HepG2 (cell line): ENCODE data around the gene TSTD1. TPM values are rescaled to one million over a fixed set of nuclear protein-coding genes. Genes with fewer than 3 reads are reported as not detected.

Experiments used
- KAT7 ChIP-seq: IDR thresholded peaks from 2 replicates; pipeline ENCODE4 v1.6.1; 2018; ENCODE audit warnings: borderline replicate concordance, missing compliant biosample characterization
- MED1 ChIP-seq: sonication (generic); formaldehyde crosslinking; IDR thresholded peaks from 2 replicates; pipeline ENCODE4 v1.4.0; 2020; ENCODE audit warnings: missing genetic modification reagents
- MIER2 ChIP-seq: IDR thresholded peaks from 2 replicates; pipeline ENCODE4 v1.6.1; 2016; ENCODE audit warnings: missing biosample characterization, missing genetic modification reagents
- MZF1 ChIP-seq: sonication (generic); formaldehyde crosslinking; IDR thresholded peaks from 2 replicates; pipeline ENCODE4 v1.8.1; 2023; ENCODE audit warnings: mild to moderate bottlenecking, missing genetic modification reagents, borderline replicate concordance
- PHF20 ChIP-seq: sonication (generic); formaldehyde crosslinking; IDR thresholded peaks from 2 replicates; pipeline ENCODE4 v1.5.0; 2020; ENCODE audit warnings: mild to moderate bottlenecking, missing genetic modification reagents
- PHF8 ChIP-seq: sonication (generic); formaldehyde crosslinking; IDR thresholded peaks from 2 replicates; pipeline ENCODE4 v1.5.0; 2020; ENCODE audit warnings: missing genetic modification reagents
- RFXANK ChIP-seq: IDR thresholded peaks from 2 replicates; pipeline ENCODE4 v1.6.1; 2016
- TBX3 ChIP-seq: fragments of 450-650 bp; IDR thresholded peaks from 2 replicates; pipeline ENCODE4 v1.6.1; 2017; ENCODE audit warnings: antibody characterized with exemption, mild to moderate bottlenecking, inconsistent platforms, borderline replicate concordance
- THAP7 ChIP-seq: sonication (generic); formaldehyde crosslinking; IDR thresholded peaks from 2 replicates; pipeline ENCODE4 v1.8.1; 2023; ENCODE audit warnings: mild to moderate bottlenecking, missing genetic modification reagents
- TSC22D2 ChIP-seq: sonication (generic); formaldehyde crosslinking; IDR thresholded peaks from 2 replicates; pipeline ENCODE4 v1.5.1; 2020; ENCODE audit warnings: missing genetic modification reagents, mild to moderate bottlenecking, borderline replicate concordance
- ZKSCAN1 ChIP-seq: fragments of 150-350 bp; IDR thresholded peaks from 2 replicates; pipeline ENCODE4 v1.6.1; 2014; ENCODE audit warnings: low read length
- ZNF101 ChIP-seq: sonication (generic); formaldehyde crosslinking; IDR thresholded peaks from 2 replicates; pipeline ENCODE4 v1.4.0; 2020; ENCODE audit warnings: mild to moderate bottlenecking, low read depth, missing genetic modification reagents, borderline replicate concordance
- ZNF460 ChIP-seq: sonication (generic); formaldehyde crosslinking; IDR thresholded peaks from 2 replicates; pipeline ENCODE4 v1.5.1; 2020; ENCODE audit warnings: missing genetic modification reagents, mild to moderate bottlenecking, borderline replicate concordance
- ZNF652 ChIP-seq: IDR thresholded peaks from 2 replicates; pipeline ENCODE4 v1.6.1; 2016; ENCODE audit warnings: low read depth, borderline replicate concordance
- ZNF670 ChIP-seq: sonication (generic); formaldehyde crosslinking; IDR thresholded peaks from 2 replicates; pipeline ENCODE4 v1.8.0; 2022; ENCODE audit warnings: mild to moderate bottlenecking, missing genetic modification reagents, borderline replicate concordance
- polyA plus RNA-seq, 8 experiments: library from polyadenylated mRNA; depleted of rRNA in 3 of 8; stranded (reverse) in 7 of 8; unstranded in 1 of 8; fragments of >200 nt; fragmentation: Illumina TruSeq in 4 of 8; extraction: Trizol in 4 of 8; gene quantifications; 2 replicates each; pipeline versions ENCODE4 v1.2.1 to v1.2.3, GENCODE V29; 2011 to 2016; ENCODE audit warnings: low read depth in 4 of 8, missing spikeins in 1 of 8, mixed read lengths in 1 of 8; ENCODE audit not compliant: insufficient read depth in 1 of 8
- total RNA-seq, 5 experiments: library from RNA; depleted of rRNA; stranded (reverse); fragments of >200 nt; fragmentation: Illumina TruSeq; extraction: Trizol; gene quantifications; 2 replicates each; pipeline ENCODE4 v1.2.3, GENCODE V29; 2016; ENCODE audit warnings: low read depth in 1 of 5
- TF ChIP-seq, protein P1 (sequence below): sonication (generic); formaldehyde crosslinking; IDR thresholded peaks from 2 replicates; pipeline ENCODE4 v1.9.0; 2022; ENCODE audit warnings: missing genetic modification reagents, mild to moderate bottlenecking, borderline replicate concordance
- TF ChIP-seq, protein P2 (sequence below): sonication (generic); formaldehyde crosslinking; IDR thresholded peaks from 2 replicates; pipeline ENCODE4 v1.5.1; 2020; ENCODE audit warnings: mild to moderate bottlenecking, missing genetic modification reagents, moderate library complexity
- TF ChIP-seq, protein P3 (sequence below): IDR thresholded peaks from 2 replicates; pipeline ENCODE4 v1.6.1; 2016; ENCODE audit warnings: missing compliant biosample characterization, missing genetic modification reagents, borderline replicate concordance

TSTD1 gene
- total and polyA plus RNA-seq, 2 of the 13 experiments (the other 11 are each of a cell fraction or from before 2014, with no cell fraction given), result 0.15 to 0.31 TPM

- TF ChIP-seq, protein P1, sequence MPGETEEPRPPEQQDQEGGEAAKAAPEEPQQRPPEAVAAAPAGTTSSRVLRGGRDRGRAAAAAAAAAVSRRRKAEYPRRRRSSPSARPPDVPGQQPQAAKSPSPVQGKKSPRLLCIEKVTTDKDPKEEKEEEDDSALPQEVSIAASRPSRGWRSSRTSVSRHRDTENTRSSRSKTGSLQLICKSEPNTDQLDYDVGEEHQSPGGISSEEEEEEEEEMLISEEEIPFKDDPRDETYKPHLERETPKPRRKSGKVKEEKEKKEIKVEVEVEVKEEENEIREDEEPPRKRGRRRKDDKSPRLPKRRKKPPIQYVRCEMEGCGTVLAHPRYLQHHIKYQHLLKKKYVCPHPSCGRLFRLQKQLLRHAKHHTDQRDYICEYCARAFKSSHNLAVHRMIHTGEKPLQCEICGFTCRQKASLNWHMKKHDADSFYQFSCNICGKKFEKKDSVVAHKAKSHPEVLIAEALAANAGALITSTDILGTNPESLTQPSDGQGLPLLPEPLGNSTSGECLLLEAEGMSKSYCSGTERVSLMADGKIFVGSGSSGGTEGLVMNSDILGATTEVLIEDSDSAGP (CRISPR knock-in tag), result no peak; the same call in 1 of the 2 replicates
- peak; percentile 9 for TF ChIP-seq PHF8
- TF ChIP-seq ZNF460 (CRISPR knock-in tag), result no peak
- TF ChIP-seq TBX3, result peak; percentile 87
- 0 out of 2 replicates have a peak, but pooled peaks have one; percentile 37 for TF ChIP-seq MIER2
- peak; percentile 46; the same call in 1 of the 2 replicates for TF ChIP-seq MED1 (CRISPR knock-in tag)
- no peak for TF ChIP-seq ZNF101 (CRISPR knock-in tag)
- TF ChIP-seq, protein P2, sequence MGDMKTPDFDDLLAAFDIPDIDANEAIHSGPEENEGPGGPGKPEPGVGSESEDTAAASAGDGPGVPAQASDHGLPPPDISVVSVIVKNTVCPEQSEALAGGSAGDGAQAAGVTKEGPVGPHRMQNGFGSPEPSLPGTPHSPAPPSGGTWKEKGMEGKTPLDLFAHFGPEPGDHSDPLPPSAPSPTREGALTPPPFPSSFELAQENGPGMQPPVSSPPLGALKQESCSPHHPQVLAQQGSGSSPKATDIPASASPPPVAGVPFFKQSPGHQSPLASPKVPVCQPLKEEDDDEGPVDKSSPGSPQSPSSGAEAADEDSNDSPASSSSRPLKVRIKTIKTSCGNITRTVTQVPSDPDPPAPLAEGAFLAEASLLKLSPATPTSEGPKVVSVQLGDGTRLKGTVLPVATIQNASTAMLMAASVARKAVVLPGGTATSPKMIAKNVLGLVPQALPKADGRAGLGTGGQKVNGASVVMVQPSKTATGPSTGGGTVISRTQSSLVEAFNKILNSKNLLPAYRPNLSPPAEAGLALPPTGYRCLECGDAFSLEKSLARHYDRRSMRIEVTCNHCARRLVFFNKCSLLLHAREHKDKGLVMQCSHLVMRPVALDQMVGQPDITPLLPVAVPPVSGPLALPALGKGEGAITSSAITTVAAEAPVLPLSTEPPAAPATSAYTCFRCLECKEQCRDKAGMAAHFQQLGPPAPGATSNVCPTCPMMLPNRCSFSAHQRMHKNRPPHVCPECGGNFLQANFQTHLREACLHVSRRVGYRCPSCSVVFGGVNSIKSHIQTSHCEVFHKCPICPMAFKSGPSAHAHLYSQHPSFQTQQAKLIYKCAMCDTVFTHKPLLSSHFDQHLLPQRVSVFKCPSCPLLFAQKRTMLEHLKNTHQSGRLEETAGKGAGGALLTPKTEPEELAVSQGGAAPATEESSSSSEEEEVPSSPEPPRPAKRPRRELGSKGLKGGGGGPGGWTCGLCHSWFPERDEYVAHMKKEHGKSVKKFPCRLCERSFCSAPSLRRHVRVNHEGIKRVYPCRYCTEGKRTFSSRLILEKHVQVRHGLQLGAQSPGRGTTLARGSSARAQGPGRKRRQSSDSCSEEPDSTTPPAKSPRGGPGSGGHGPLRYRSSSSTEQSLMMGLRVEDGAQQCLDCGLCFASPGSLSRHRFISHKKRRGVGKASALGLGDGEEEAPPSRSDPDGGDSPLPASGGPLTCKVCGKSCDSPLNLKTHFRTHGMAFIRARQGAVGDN (CRISPR knock-in tag), result peak; percentile 90
- peak; percentile 43; the same call in 1 of the 2 replicates for TF ChIP-seq ZNF670
- no peak for TF ChIP-seq KAT7
- TF ChIP-seq TSC22D2 (CRISPR knock-in tag), result no peak
- peak; percentile 50; the same call in 1 of the 2 replicates for TF ChIP-seq PHF20 (CRISPR knock-in tag)
- no peak for TF ChIP-seq THAP7 (CRISPR knock-in tag)
- peak; percentile 56; the same call in 1 of the 2 replicates for TF ChIP-seq RFXANK (CRISPR knock-in tag)
- 0 out of 2 replicates have a peak, but pooled peaks have one; percentile 18 for TF ChIP-seq ZNF652 (CRISPR knock-in tag)
- TF ChIP-seq MZF1, result no peak
- TF ChIP-seq ZKSCAN1, result no peak
- TF ChIP-seq, protein P3, sequence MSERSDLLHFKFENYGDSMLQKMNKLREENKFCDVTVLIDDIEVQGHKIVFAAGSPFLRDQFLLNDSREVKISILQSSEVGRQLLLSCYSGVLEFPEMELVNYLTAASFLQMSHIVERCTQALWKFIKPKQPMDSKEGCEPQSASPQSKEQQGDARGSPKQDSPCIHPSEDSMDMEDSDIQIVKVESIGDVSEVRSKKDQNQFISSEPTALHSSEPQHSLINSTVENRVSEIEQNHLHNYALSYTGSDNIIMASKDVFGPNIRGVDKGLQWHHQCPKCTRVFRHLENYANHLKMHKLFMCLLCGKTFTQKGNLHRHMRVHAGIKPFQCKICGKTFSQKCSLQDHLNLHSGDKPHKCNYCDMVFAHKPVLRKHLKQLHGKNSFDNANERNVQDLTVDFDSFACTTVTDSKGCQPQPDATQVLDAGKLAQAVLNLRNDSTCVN, result no peak
These were observed 17.4 kb downstream of the TSTD1 start (continued) for GRCh38 chr1:161021165-161021969.
